Cardiac fibroblast (primary cell): Measurements from ENCODE around the gene LGALS13.

Source experiments
- DNase-seq, 2 donors: peaks; one replicate each; pipeline versions ENCODE4 v3.0.0 to v3.0.0-alpha.2; 2010; ENCODE audit warnings: low read depth in 2 of 2
- H3K4me3 ChIP-seq, 2 donors: replicated peaks in 1 of 2; 1 replicate in 1 of 2; 2 replicates in 1 of 2; pipeline ENCODE4 v1.5.1; 2011; ENCODE audit warnings: low read depth in 2 of 2, low read length in 2 of 2, mild to moderate bottlenecking in 2 of 2, moderate library complexity in 1 of 2
- CTCF ChIP-seq: IDR thresholded peaks from one replicate; pipeline ENCODE4 v1.5.1; 2011; ENCODE audit warnings: low read depth, mild to moderate bottlenecking, low read length, inconsistent platforms

The LGALS13 gene

GRCh38 chr19:39647918-39648317 lies 45.6 kb downstream of the LGALS13 start:
- no peak for TF ChIP-seq CTCF
- H3K4me3 ChIP-seq = no peak overlapping the region
- DNase-seq = no peak

GRCh38 chr19:39655613-39656012 lies 53.3 kb downstream of the LGALS13 start, which contains the start of gene LGALS16:
LGALS16 (plus strand) TSS chr19:39655913; CDS start chr19:39655962, 49 bp downstream.
- TF ChIP-seq CTCF = no peak
- no peak within 1 kb of the TSS for H3K4me3 ChIP-seq
- no peak for DNase-seq
